Activated CD4-positive, alpha-beta T cell treated with anti-CD3 and anti-CD28 coated beads for 24 hours (primary cell): ENCODE measurements around the gene DISC1.
A peak's percentile ranks its signal among the peaks of the same experiment; 100 is the strongest.
"Not testable (repeated sequence)": the region's sequence is repeated elsewhere in the genome, so short reads cannot be mapped to it uniquely, and the experiment has no call there.

ENCODE experiments used
- DNase-seq, 2 donors: peaks; one replicate each; pipeline ENCODE4 v3.0.0-alpha.2; 2020; ENCODE audit warnings: low read depth in 2 of 2

The DISC1 gene

DNA sequence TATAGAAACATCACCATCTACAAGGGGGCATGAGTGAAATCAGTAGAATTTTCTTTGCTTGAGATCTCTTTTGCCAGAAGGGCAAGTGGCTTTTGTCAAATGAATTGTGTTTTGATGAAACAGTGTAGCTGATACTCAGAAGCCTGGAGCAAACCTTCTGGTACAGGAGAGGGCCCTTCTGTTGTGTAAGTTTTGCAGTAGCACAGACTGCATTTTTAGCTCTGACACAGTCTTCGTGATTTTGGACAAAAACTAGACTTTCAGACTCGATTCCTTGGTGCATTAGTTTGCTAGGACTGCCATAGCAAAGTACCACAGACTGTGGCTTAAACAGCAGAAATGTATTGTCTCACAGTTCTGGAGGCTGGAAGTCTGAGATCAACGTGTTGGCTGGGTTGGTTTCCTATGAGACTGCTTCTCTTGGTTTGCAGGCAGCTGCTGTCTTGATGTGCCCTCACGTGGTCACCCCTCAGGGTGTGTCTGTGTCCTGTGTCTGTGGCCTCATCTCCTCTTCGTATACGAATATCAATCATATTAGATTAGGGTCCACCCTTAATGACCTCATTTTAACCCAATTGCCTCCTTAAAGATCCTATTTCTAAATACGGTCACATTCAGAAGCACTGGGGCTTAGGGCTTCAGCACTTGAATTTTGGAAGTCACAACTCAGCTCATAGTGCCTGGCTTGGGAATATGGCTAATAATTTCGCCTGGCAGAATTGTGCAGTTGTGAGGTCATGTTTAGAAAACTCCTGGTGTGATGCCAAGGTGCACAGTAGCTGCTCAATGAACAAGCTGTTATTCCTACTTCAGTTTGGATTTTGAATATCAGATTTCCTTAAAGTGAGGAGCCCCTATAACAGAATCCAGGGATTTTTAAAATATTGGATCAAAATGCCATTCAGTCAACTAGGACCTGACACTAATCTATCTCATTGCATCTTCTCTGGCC, 21.2 kb upstream of the DISC1 start:
- no peak for DNase-seq

- no peak for DNase-seq
Measured at GRCh38 chr1:231606712-231607111, 19.9 kb upstream of the DISC1 start.

DNA sequence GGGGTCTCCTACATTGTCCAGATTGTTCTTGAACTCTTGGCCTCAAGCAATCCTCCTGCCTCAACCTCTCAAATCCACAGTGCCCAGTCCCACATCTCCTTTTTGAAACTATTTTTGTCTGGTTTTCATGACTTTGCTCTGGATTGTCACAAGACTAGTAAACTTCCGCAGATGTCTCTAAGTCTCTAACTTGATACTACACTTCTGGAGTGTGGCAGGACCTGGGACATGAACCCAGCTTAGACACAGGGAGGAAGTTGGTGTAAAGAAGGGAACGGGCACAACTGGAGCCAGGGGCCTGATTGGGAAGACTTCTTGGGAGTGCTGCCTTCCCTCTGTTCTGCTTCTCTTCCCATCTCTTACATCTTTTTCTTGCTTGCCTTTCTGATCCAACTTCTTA, 16.2 kb upstream of the DISC1 start:
- DNase-seq, result no peak

DNA sequence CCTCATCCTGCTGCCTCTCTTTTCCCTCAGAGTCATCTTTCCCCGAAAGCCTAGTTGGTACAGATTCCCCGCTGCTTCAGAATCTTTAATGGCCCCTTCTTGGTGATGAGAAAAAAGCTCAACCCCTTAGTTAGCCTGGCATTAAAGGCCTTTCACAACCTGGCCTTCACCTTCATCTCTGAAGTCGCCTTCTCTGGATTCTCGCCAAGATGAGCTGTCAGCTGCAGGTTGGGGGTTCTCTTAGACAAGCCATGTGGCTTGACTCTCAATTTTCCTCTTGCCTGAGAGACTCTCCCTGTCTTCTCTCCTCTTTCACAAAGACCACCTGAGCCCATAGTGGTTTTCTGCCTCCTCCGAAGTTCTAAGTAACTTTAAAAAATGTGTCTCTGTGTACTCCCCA, 15.5 kb upstream of the DISC1 start:
- no peak for DNase-seq

DNA sequence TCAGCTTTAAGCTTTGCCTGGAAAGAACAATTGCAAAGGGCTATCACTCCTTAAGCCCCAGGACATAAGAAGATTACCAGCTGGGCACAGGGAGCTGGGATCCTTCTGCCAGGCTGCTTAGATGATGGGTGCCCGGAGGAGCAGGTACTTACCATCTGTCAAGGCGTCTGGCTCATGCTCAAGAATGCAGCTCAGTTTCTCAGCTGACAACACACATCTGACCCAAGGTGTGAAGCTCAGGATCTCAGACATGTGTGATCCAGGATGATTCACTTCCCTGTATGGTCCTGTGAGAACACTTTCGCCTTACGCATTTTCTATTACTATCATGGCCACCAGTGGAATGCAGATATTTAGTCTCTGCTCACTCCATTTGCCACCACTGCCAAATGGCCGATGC, 14.7 kb upstream of the DISC1 start:
- DNase-seq, result no peak

DNA sequence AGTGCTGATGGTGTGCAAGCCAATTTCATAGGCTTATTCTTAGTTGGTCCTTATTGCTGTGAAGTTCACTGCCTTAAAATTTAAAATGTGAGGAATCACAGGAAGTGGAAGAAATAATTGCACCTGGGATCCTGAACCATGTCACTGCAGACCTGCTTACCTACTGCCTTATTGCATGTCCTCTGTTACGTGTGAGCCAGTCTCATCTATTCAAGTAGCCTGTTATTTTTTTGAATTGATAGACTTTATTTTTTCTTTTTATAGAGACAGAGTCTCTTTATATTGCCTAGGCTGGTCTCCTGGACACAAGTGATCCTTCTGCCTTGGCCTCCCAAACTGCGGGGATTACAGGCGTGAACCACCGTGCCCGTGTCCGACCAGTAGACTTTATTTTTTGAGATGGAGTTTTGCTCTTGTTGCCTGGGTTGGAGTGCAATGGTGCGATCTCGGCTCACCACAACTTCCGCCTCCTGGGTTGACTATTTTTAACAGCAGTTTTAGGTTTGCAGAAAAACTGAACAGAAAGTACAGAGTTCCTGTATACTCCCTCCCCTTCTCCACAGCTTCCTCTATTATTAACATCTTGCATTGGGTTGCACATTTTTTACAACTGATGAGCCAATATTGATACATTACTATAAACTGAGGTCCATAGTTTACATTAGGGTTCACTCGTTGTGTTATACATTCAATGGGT, 14.0 kb upstream of the DISC1 start:
- no peak for DNase-seq

DNA sequence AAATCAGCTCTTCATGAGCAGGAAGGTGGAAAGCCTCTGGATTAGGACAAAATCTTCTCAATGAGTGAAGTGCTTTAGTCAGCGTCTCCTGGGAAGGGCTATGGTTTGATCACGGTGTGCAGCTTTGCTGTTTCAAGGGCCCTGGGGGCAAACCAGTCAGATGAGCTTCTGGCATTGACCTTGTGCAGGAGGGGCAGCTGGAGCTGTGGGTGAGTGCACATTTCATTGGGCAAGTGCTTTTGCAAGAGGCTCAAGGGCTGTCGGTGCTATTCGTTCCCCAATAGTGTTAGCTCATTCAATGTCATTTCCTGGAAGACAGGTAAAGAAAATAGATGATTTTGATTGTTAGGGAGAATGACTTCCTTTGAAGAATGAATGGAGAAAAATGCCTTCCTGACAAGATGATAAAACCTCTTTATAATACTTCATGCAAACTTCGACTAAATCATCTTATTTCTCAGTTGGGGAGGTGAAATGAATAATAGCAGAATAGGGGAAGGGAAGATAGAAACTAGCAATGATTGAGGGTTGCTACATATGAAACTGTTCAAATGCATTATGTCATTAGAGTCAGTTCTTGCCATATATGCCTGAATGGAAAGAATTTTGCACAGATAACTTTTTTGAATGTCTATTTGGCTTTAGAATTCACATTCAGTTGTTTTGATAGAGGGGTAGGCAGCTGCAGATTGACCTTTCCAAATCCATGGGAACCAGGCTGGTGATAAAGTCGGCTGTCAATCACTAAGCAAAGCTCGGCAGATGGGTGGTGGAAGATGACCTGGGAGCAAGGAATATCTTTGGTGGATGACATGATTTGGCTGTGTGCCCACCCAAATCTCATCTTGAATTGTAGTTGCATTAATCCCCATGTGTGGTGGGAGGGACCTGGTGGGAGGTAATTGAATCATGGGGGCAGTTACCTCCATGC, 12.9 kb upstream of the DISC1 start:
- DNase-seq, result no peak

GRCh38 chr1:231616667-231617066, 9.9 kb upstream of the DISC1 start:
- DNase-seq, result no peak

- no peak for DNase-seq
Measured at GRCh38 chr1:231618609-231619256, 7.9 kb upstream of the DISC1 start.

- no peak for DNase-seq
Measured at GRCh38 chr1:231619257-231619634, 7.3 kb upstream of the DISC1 start.

DNA sequence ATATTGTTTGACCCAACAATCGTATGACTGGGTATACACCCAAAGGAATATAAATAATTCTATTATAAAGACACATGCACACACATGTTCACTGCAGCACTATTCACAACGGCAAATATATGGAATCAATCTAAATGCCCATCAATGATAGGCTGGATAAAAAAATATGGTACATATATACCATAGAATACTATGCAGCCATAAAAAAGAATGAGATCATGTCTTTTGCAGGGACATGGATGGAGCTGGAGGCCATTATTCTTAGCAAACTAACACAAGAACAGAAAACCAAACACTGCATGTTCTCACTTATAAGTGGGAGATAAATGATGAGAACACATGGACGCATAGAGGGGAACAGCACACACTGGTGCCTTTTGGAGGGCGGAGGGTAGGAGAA, 1.5 kb upstream of the DISC1 start:
- DNase-seq, result not testable (repeated sequence)

DNA sequence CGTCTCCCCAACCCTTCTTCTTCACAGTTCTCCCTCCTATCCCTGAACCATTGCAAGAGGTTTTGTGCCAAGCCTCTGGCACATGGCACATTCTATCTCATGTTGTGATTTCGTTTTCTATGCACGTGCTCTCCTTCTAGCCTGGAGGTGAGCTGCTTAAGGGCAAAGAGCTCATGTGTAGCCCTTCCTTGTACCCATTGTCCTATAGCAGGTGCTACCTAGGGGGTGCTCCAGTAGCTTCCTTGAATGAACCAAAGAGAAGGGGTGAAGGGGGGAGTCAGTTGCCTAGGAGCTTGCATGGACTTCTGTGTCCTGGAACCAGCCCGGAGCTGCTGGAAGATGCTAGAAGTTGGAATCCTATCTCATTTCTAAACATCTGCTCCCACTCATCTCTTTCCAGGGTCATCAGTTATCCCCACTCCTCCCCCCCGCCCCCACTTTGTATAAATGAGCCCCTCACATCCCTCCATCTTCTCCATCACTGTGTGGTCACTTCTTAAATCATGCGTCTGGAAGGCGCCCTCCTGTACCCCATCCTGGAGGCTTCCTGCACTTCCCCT, 535 bp upstream of the DISC1 start:
- no peak for DNase-seq

DNA sequence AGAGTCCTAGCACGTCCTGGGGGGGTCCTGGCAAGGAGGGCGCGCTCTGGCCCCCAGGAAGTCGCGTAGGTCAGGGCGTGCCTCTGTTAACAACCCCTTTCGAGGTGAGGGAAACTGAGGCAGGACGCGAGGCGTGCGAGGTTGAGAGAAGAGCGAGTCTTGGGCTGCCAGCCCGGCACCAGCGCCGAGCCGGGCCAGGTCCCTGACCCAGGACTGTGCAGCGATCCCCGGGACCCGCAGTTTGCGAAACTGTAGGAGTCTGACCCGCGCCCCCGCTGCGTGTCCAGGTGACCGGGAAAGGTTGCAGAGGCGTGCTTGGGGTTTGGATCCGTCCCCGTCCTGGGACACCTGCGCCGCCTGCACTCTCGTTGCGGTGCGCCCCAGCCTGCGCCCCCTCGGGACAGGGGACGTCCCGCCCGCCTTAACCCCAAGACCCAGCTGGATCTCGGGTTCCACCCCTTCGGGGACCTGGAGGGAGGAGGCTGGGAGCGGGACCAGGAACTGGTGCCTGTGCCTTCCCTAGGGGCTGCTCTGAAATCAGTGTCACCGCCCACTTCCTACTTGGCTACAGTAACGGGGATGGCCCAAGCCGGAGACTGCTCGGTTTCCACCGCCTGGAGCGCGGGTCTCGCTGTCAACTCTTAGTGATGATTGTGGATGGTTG, 493 bp downstream of the DISC1 start:
- peak in 1 of 2 donors; percentile 33 for DNase-seq

GRCh38 chr1:231628207-231628876, 1.8 kb downstream of the DISC1 start:
- DNase-seq, result peak; percentile 44 to 52

GRCh38 chr1:231629132-231629531, 2.5 kb downstream of the DISC1 start:
- DNase-seq, result peak in 1 of 2 donors; percentile 18

DNA sequence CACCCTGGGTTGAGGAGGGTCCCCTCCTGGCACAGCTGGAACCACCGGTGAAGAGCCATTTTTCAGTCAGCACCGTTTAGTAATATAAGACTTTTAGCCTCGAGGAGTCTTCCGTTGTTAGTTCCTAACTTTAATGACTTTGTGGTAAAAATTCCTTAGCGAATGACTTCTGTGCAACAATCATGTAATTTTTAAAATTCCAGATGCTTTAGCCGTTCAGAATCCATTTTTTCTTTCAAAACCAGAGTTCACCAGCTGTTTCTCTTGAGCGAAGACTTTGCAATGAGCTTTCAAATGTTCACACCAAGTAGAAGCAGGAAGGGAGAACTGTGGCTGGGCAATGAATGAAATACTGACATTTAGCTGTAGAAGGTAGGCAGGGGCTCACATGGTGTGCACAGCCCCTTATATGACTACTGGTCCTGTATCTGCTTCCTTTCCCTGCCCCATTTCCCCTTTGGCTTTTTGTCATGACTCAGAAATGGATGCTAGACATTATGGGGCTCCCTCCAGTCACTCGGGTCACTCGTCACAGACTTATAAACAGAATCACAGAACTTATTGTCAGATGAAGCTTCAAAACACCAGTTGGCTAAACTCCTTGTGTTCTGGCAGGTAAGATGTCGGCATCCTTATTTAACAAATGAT, 4.1 kb downstream of the DISC1 start:
- DNase-seq, result no peak

- no peak for DNase-seq
Measured at GRCh38 chr1:231631717-231632116, 5.1 kb downstream of the DISC1 start.

GRCh38 chr1:231632119-231632518, 5.5 kb downstream of the DISC1 start:
- no peak for DNase-seq

- DNase-seq, result no peak
Measured at GRCh38 chr1:231634323-231635013, 7.9 kb downstream of the DISC1 start.
